WTC11 (cell line): ENCODE data around the gene KCNMA1. TPM values are rescaled to one million over a fixed set of nuclear protein-coding genes. Genes with fewer than 3 reads are reported as not detected.

Source experiments
- ATAC-seq: fragments of 200-7000 bp; cut with Tn5 transposase; 2 replicates; pipeline ENCODE4 v1.10.0; 2021; ENCODE audit warnings: mild to moderate bottlenecking, moderate library complexity
- CTCF ChIA-PET: fragments of 300-600 bp; sonication (Branson Sonifier 250); formaldehyde crosslinking; loops from one replicate; lab custom pipeline; 2021; ENCODE audit warnings: antibody characterized with exemption; lab: Charles Lee
- POLR2A ChIA-PET: fragments of 350-600 bp; sonication (Branson Sonifier 250); formaldehyde crosslinking; loops from one replicate; lab custom pipeline; 2021; ENCODE audit warnings: antibody characterized with exemption; lab: Charles Lee
- DNase-seq: peaks from one replicate; pipeline ENCODE4 v3.0.0; 2021; ENCODE audit warnings: low spot score
- H3K27ac Mint-ChIP-seq: 2 replicates; pipeline ENCODE4 v1.8.0; 2021; ENCODE audit warnings: mixed read lengths
- H3K27me3 Mint-ChIP-seq: 2 replicates; pipeline ENCODE4 v1.8.0; 2021; ENCODE audit warnings: low read depth, mild to moderate bottlenecking, moderate library complexity, mixed read lengths
- H3K36me3 Mint-ChIP-seq: 2 replicates; pipeline ENCODE4 v1.8.0; 2021; ENCODE audit warnings: mixed read lengths
- H3K4me1 Mint-ChIP-seq: 2 replicates; pipeline ENCODE4 v1.8.0; 2022; ENCODE audit warnings: mixed read lengths
- H3K4me3 Mint-ChIP-seq: 2 replicates; pipeline ENCODE4 v1.8.0; 2021; ENCODE audit warnings: mild to moderate bottlenecking, moderate library complexity, mixed read lengths
- H3K9me3 Mint-ChIP-seq: 2 replicates; pipeline ENCODE4 v1.8.0; 2021; ENCODE audit warnings: mixed read lengths
- ETV6 ChIP-seq: sonication (generic); formaldehyde crosslinking; IDR thresholded peaks from 2 replicates; pipeline ENCODE4 v1.8.1; 2022; ENCODE audit warnings: mild to moderate bottlenecking, missing genetic modification reagents
- FOXK1 ChIP-seq: sonication (generic); formaldehyde crosslinking; IDR thresholded peaks from 2 replicates; pipeline ENCODE4 v1.8.0; 2022; ENCODE audit warnings: mild to moderate bottlenecking, moderate library complexity, missing genetic modification reagents
- SP1 ChIP-seq: sonication (generic); formaldehyde crosslinking; conservative IDR thresholded peaks from 2 replicates; pipeline ENCODE4 v1.8.1; 2022; ENCODE audit warnings: missing genetic modification reagents
- total RNA-seq: library from RNA; stranded (reverse); gene quantifications from 3 replicates; pipeline ENCODE4 v1.2.3, GENCODE V29; 2021
- TF ChIP-seq, protein P1 (sequence below): sonication (generic); formaldehyde crosslinking; conservative IDR thresholded peaks from 2 replicates; pipeline ENCODE4 v1.8.1; 2022; ENCODE audit warnings: mild to moderate bottlenecking, missing genetic modification reagents
- TF ChIP-seq, protein P2 (sequence below): sonication (generic); formaldehyde crosslinking; IDR thresholded peaks from 2 replicates; pipeline ENCODE4 v1.8.1; 2022; ENCODE audit warnings: low read depth, missing genetic modification reagents, borderline replicate concordance
- TF ChIP-seq, protein P3 (sequence below): sonication (generic); formaldehyde crosslinking; IDR thresholded peaks from 2 replicates; pipeline ENCODE4 v1.8.1; 2023; ENCODE audit warnings: mild to moderate bottlenecking, missing genetic modification reagents
- TF ChIP-seq, protein P4 (sequence below): fragments of 250-450 bp; sonication (Bioruptor Pico); IDR thresholded peaks from 2 replicates; pipeline ENCODE4 v1.9.0; 2021; ENCODE audit warnings: mild to moderate bottlenecking
- TF ChIP-seq, protein P5 (sequence below): sonication (generic); formaldehyde crosslinking; IDR thresholded peaks from 2 replicates; pipeline ENCODE4 v1.8.1; 2022; ENCODE audit warnings: mild to moderate bottlenecking, moderate library complexity, missing genetic modification reagents
- TF ChIP-seq, protein P6 (sequence below): sonication (generic); formaldehyde crosslinking; IDR thresholded peaks from 2 replicates; pipeline ENCODE4 v1.8.1; 2023; ENCODE audit warnings: mild to moderate bottlenecking, missing genetic modification reagents, borderline replicate concordance
- TF ChIP-seq, protein P7 (sequence below): sonication (generic); formaldehyde crosslinking; IDR thresholded peaks from 2 replicates; pipeline ENCODE4 v1.8.0; 2022; ENCODE audit warnings: mild to moderate bottlenecking, missing genetic modification reagents
- TF ChIP-seq, protein P8 (sequence below): fragments of 250-450 bp; sonication (Bioruptor Pico); conservative IDR thresholded peaks from 2 replicates; pipeline ENCODE4 v1.9.0; 2021; ENCODE audit warnings: mild to moderate bottlenecking
- TF ChIP-seq, protein P9 (sequence below): sonication (generic); formaldehyde crosslinking; IDR thresholded peaks from 2 replicates; pipeline ENCODE4 v1.8.1; 2023; ENCODE audit warnings: mild to moderate bottlenecking, moderate library complexity, missing genetic modification reagents

The KCNMA1 gene
- total RNA-seq, 1 experiment from 2014 or later = 7.3 TPM

DNA sequence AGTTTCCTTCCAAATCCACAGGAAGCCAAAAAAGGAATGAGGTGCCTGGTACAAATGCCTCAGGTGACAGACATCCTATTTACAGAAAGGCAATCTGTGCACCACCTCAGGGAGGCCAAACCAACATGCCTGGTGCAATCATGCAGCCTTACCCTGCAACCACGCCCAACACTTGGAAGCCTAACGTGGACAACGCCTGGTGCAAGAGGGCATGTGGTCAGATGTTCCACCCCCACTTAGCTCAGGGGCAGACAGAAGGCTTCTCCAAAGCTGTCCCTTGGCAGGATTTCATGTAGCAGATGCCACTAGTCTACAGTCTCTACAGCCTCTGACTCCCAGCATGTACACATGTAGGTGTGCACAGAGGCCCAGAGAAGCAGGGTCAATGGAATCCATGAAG, 89.5 kb downstream of the KCNMA1 start:
- Mint-ChIP-seq H3K4me3 (no peak overlapping the region), H3K27ac (no peak overlapping the region), H3K36me3 (no peaks in the 10 kb centered on the region), H3K9me3 (0 out of 2 replicates have a peak, but pooled peaks cover 3% of the 10 kb centered on the region), H3K4me1 (no peaks in the 10 kb centered on the region; the same call in 1 of the 2 replicates), H3K27me3 (no peaks in the 10 kb centered on the region)
- ATAC-seq (no peak), DNase-seq (no peak)
- TF ChIP-seq FOXK1 (CRISPR knock-in tag) (no peak), ETV6 (no peak), SP1 (CRISPR knock-in tag) (no peak)
- TF ChIP-seq, protein P1, sequence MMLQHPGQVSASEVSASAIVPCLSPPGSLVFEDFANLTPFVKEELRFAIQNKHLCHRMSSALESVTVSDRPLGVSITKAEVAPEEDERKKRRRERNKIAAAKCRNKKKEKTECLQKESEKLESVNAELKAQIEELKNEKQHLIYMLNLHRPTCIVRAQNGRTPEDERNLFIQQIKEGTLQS (CRISPR knock-in tag) = no peak
- TF ChIP-seq, protein P2, sequence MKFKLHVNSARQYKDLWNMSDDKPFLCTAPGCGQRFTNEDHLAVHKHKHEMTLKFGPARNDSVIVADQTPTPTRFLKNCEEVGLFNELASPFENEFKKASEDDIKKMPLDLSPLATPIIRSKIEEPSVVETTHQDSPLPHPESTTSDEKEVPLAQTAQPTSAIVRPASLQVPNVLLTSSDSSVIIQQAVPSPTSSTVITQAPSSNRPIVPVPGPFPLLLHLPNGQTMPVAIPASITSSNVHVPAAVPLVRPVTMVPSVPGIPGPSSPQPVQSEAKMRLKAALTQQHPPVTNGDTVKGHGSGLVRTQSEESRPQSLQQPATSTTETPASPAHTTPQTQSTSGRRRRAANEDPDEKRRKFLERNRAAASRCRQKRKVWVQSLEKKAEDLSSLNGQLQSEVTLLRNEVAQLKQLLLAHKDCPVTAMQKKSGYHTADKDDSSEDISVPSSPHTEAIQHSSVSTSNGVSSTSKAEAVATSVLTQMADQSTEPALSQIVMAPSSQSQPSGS (CRISPR knock-in tag) = no peak
- TF ChIP-seq, protein P3, sequence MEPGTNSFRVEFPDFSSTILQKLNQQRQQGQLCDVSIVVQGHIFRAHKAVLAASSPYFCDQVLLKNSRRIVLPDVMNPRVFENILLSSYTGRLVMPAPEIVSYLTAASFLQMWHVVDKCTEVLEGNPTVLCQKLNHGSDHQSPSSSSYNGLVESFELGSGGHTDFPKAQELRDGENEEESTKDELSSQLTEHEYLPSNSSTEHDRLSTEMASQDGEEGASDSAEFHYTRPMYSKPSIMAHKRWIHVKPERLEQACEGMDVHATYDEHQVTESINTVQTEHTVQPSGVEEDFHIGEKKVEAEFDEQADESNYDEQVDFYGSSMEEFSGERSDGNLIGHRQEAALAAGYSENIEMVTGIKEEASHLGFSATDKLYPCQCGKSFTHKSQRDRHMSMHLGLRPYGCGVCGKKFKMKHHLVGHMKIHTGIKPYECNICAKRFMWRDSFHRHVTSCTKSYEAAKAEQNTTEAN = no peak
- TF ChIP-seq, protein P4, sequence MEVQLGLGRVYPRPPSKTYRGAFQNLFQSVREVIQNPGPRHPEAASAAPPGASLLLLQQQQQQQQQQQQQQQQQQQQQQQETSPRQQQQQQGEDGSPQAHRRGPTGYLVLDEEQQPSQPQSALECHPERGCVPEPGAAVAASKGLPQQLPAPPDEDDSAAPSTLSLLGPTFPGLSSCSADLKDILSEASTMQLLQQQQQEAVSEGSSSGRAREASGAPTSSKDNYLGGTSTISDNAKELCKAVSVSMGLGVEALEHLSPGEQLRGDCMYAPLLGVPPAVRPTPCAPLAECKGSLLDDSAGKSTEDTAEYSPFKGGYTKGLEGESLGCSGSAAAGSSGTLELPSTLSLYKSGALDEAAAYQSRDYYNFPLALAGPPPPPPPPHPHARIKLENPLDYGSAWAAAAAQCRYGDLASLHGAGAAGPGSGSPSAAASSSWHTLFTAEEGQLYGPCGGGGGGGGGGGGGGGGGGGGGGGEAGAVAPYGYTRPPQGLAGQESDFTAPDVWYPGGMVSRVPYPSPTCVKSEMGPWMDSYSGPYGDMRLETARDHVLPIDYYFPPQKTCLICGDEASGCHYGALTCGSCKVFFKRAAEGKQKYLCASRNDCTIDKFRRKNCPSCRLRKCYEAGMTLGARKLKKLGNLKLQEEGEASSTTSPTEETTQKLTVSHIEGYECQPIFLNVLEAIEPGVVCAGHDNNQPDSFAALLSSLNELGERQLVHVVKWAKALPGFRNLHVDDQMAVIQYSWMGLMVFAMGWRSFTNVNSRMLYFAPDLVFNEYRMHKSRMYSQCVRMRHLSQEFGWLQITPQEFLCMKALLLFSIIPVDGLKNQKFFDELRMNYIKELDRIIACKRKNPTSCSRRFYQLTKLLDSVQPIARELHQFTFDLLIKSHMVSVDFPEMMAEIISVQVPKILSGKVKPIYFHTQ (CRISPR knock-in tag) = no peak
- TF ChIP-seq, protein P5, sequence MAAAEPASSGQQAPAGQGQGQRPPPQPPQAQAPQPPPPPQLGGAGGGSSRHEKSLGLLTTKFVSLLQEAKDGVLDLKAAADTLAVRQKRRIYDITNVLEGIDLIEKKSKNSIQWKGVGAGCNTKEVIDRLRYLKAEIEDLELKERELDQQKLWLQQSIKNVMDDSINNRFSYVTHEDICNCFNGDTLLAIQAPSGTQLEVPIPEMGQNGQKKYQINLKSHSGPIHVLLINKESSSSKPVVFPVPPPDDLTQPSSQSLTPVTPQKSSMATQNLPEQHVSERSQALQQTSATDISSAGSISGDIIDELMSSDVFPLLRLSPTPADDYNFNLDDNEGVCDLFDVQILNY (CRISPR knock-in tag) = no peak
- TF ChIP-seq, protein P6, sequence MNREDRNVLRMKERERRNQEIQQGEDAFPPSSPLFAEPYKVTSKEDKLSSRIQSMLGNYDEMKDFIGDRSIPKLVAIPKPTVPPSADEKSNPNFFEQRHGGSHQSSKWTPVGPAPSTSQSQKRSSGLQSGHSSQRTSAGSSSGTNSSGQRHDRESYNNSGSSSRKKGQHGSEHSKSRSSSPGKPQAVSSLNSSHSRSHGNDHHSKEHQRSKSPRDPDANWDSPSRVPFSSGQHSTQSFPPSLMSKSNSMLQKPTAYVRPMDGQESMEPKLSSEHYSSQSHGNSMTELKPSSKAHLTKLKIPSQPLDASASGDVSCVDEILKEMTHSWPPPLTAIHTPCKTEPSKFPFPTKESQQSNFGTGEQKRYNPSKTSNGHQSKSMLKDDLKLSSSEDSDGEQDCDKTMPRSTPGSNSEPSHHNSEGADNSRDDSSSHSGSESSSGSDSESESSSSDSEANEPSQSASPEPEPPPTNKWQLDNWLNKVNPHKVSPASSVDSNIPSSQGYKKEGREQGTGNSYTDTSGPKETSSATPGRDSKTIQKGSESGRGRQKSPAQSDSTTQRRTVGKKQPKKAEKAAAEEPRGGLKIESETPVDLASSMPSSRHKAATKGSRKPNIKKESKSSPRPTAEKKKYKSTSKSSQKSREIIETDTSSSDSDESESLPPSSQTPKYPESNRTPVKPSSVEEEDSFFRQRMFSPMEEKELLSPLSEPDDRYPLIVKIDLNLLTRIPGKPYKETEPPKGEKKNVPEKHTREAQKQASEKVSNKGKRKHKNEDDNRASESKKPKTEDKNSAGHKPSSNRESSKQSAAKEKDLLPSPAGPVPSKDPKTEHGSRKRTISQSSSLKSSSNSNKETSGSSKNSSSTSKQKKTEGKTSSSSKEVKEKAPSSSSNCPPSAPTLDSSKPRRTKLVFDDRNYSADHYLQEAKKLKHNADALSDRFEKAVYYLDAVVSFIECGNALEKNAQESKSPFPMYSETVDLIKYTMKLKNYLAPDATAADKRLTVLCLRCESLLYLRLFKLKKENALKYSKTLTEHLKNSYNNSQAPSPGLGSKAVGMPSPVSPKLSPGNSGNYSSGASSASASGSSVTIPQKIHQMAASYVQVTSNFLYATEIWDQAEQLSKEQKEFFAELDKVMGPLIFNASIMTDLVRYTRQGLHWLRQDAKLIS (CRISPR knock-in tag) = no peak
- TF ChIP-seq, protein P7, sequence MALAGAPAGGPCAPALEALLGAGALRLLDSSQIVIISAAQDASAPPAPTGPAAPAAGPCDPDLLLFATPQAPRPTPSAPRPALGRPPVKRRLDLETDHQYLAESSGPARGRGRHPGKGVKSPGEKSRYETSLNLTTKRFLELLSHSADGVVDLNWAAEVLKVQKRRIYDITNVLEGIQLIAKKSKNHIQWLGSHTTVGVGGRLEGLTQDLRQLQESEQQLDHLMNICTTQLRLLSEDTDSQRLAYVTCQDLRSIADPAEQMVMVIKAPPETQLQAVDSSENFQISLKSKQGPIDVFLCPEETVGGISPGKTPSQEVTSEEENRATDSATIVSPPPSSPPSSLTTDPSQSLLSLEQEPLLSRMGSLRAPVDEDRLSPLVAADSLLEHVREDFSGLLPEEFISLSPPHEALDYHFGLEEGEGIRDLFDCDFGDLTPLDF (CRISPR knock-in tag) = no peak
- TF ChIP-seq, protein P8, sequence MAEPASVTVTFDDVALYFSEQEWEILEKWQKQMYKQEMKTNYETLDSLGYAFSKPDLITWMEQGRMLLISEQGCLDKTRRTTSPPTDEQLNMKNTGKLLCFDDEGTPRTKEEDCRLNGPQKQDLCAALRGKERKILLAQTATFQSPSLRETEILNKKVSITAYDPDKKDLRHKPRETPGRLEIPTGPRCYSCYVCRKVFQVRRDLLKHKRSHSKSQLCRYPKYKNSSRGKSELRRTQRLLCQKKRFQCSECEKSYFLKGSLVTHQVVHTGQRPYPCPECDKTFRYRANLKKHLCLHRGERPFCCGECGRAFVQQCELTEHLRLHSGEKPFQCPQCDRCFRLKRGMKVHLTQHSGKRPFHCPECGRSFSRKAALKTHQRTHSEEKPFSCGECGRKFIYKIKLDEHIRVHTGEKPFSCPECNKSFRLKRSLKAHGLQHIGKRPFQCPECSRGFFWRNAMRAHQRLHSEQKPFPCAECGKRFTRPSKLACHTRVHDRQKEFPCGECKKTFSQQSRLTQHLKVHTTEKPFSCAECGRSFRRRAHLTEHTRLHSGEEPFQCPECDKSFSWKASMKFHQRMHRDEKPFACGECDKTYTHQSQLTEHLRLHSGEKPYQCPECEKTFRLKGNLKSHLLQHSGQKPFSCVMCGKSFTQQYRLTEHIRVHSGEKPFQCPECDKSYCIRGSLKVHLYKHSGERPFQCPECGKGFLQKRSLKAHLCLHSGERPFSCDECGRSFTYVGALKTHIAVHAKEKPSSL (CRISPR knock-in tag) = no peak
- TF ChIP-seq, protein P9, sequence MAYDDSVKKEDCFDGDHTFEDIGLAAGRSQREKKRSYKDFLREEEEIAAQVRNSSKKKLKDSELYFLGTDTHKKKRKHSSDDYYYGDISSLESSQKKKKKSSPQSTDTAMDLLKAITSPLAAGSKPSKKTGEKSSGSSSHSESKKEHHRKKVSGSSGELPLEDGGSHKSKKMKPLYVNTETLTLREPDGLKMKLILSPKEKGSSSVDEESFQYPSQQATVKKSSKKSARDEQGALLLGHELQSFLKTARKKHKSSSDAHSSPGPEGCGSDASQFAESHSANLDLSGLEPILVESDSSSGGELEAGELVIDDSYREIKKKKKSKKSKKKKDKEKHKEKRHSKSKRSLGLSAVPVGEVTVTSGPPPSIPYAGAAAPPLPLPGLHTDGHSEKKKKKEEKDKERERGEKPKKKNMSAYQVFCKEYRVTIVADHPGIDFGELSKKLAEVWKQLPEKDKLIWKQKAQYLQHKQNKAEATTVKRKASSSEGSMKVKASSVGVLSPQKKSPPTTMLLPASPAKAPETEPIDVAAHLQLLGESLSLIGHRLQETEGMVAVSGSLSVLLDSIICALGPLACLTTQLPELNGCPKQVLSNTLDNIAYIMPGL (CRISPR knock-in tag) = no peak
- CTCF ChIA-PET = no interaction called here
- POLR2A ChIA-PET = no interaction called here
